Neutrophil (primary cell): ENCODE results near the gene USP34.

Experiments
- H3K27ac ChIP-seq: fragments of 200-600 bp; sonication (generic); 2 replicates; pipeline ENCODE4 v1.5.1; 2016; ENCODE audit warnings: mild to moderate bottlenecking, moderate library complexity
- H3K27me3 ChIP-seq: fragments of 200-600 bp; sonication (generic); 2 replicates; pipeline ENCODE4 v1.6.0; 2016; ENCODE audit warnings: mild to moderate bottlenecking
- H3K36me3 ChIP-seq: fragments of 200-600 bp; sonication (generic); 2 replicates; pipeline ENCODE4 v1.5.1; 2017
- H3K4me1 ChIP-seq, 2 experiments: fragments of 200-600 bp in 1 of 2; sonication (generic) in 1 of 2; 1 replicate in 1 of 2; 2 replicates in 1 of 2; pipeline versions ENCODE4 v1.5.1 to v1.6.1; 2013 to 2016; ENCODE audit warnings: low read depth in 1 of 2, low read length in 1 of 2, mild to moderate bottlenecking in 1 of 2, moderate library complexity in 1 of 2; ENCODE audit not compliant: control insufficient read depth in 1 of 2, insufficient read depth in 1 of 2
- H3K4me3 ChIP-seq, 2 experiments: fragments of 200-600 bp in 1 of 2; sonication (generic) in 1 of 2; 1 replicate in 1 of 2; 2 replicates in 1 of 2; pipeline ENCODE4 v1.5.1; 2013 to 2016; ENCODE audit warnings: low read depth in 1 of 2, low read length in 1 of 2, mild to moderate bottlenecking in 1 of 2, moderate library complexity in 1 of 2
- H3K9me3 ChIP-seq: fragments of 200-600 bp; sonication (generic); 2 replicates; pipeline ENCODE4 v1.5.1; 2016
- CTCF ChIP-seq: fragments of 200-600 bp; sonication (generic); IDR thresholded peaks from 2 replicates; pipeline ENCODE4 v1.5.1; 2016; ENCODE audit warnings: antibody characterized with exemption

Gene USP34

GRCh38 chr2:61138859-61139258 lies 332.0 kb downstream of the USP34 start:
- Histone ChIP-seq H3K9me3 (no peaks in the 10 kb centered on the region), H3K27me3 (no peaks in the 10 kb centered on the region), H3K4me3 (no peak overlapping the region), H3K27ac (no peak overlapping the region), H3K4me1 (no peaks in the 10 kb centered on the region), H3K36me3 (no peaks in the 10 kb centered on the region)
- TF ChIP-seq CTCF: no peak
